Esophagus squamous epithelium (tissue), 5 donors: ENCODE data around the gene LDLRAD4. TPM values are rescaled to one million over a fixed set of nuclear protein-coding genes. Genes with fewer than 3 reads are reported as not detected.
"Not testable (repeated sequence)": the region's sequence is repeated elsewhere in the genome, so short reads cannot be mapped to it uniquely, and the experiment has no call there.

ENCODE experiments used
- DNase-seq: peaks from one replicate; lab custom pipeline; 2025; lab: John Stamatoyannopoulos, UW
- H3K27ac ChIP-seq, 4 donors: fragments of 200-600 bp; sonication (generic); one replicate each; pipeline ENCODE4 v1.5.1; 2016 to 2019; ENCODE audit warnings: mild to moderate bottlenecking in 1 of 4
- H3K27me3 ChIP-seq, 4 donors: fragments of 200-600 bp; sonication (generic); 1 replicate in 3 of 4; 2 replicates in 1 of 4; pipeline versions ENCODE4 v1.5.1 to v1.6.0; 2017 to 2021; ENCODE audit warnings: antibody characterized with exemption in 1 of 4
- H3K36me3 ChIP-seq, 3 donors: fragments of 200-600 bp; sonication (generic); one replicate each; pipeline ENCODE4 v1.5.1; 2016 to 2019
- H3K4me1 ChIP-seq, 3 donors: fragments of 200-600 bp; sonication (generic); one replicate each; pipeline ENCODE4 v1.5.1; 2017 to 2019
- H3K4me3 ChIP-seq, 4 donors: fragments of 200-600 bp; sonication (generic); 1 replicate in 3 of 4; 2 replicates in 1 of 4; pipeline ENCODE4 v1.5.1; 2016 to 2019; ENCODE audit warnings: mild to moderate bottlenecking in 2 of 4, moderate library complexity in 1 of 4
- H3K9me3 ChIP-seq, 3 donors: fragments of 200-600 bp; sonication (generic); one replicate each; pipeline ENCODE4 v1.5.1; 2016 to 2019
- CTCF ChIP-seq, 6 experiments: fragments of 450-650 bp in 4 of 6; fragments of 200-600 bp in 2 of 6; sonication (generic) in 2 of 6; IDR thresholded peaks; one replicate each; pipeline ENCODE4 v1.5.1; 2016 to 2019; ENCODE audit warnings: antibody characterized with exemption in 6 of 6, mild to moderate bottlenecking in 4 of 6, moderate library complexity in 4 of 6
- POLR2A ChIP-seq, 4 donors: fragments of 450-650 bp; IDR thresholded peaks; one replicate each; pipeline ENCODE4 v1.6.1; 2017; ENCODE audit warnings: antibody characterized with exemption in 4 of 4, mild to moderate bottlenecking in 4 of 4, moderate library complexity in 3 of 4
- whole genome bisulfite sequencing, 2 donors: methylation state at CpG; one replicate each; pipeline ENCODE4 v1.1.5; 2018; 5-methylcytosine and 5-hydroxymethylcytosine counted together
- intact Hi-C: fragments of 100-400 bp; cut with DNase I; formaldehyde crosslinking; loops from one replicate; pipeline ENCODE4 v1.15.0; 2022
- total RNA-seq, 4 donors: library from RNA; depleted of rRNA; stranded (reverse); fragments of >200 nt; gene quantifications; one replicate each; pipeline ENCODE4 v1.1.0, GENCODE V29; 2016
- donor health status: DM: yes; HTN: yes; CAD: no.

Gene LDLRAD4
- total RNA-seq, 4 donors from 2014 or later, result 0.91 to 17.9 (median 6.8) TPM

- H3K4me1 ChIP-seq, result no peaks in the 10 kb centered on the region
- TF ChIP-seq CTCF (IDR thresholded peaks at IDR 0.05), result no peak
- no peak for TF ChIP-seq POLR2A (IDR thresholded peaks at IDR 0.05)
- H3K36me3 ChIP-seq, result no peaks in the 10 kb centered on the region
- H3K4me3 ChIP-seq, result no peak overlapping the region
- H3K27me3 ChIP-seq, result no peaks in the 10 kb centered on the region
- H3K9me3 ChIP-seq, result no peaks in the 10 kb centered on the region
- intact Hi-C loops, result no loop called here
- 96 to 97% methylated on average over 7 of the region's 7 CpGs for WGBS, 2 donors
- no peak for DNase-seq
- no peak overlapping the region for H3K27ac ChIP-seq
Observed at GRCh38 chr18:13485604-13486003, 267.0 kb downstream of the LDLRAD4 start.

GRCh38 chr18:13486284-13486683 lies 267.7 kb downstream of the LDLRAD4 start:
- DNase-seq, result no peak
- TF ChIP-seq CTCF (IDR thresholded peaks at IDR 0.05), result no peak
- no peak for TF ChIP-seq POLR2A (IDR thresholded peaks at IDR 0.05)
- intact Hi-C loops, result no loop called here
- Histone ChIP-seq H3K36me3 (no peaks in the 10 kb centered on the region), H3K4me1 (no peaks in the 10 kb centered on the region), H3K27ac (no peak overlapping the region), H3K27me3 (no peaks in the 10 kb centered on the region), H3K4me3 (no peak overlapping the region), H3K9me3 (no peaks in the 10 kb centered on the region)
- 80 to 90% methylated on average over 5 of the region's 5 CpGs for WGBS, 2 donors

GRCh38 chr18:13486686-13487085 lies 268.1 kb downstream of the LDLRAD4 start:
- Histone ChIP-seq H3K27me3 (no peaks in the 10 kb centered on the region), H3K9me3 (no peaks in the 10 kb centered on the region), H3K36me3 (no peaks in the 10 kb centered on the region), H3K4me1 (no peaks in the 10 kb centered on the region), H3K4me3 (no peak overlapping the region), H3K27ac (no peak overlapping the region)
- WGBS, 2 donors, result 65 to 72% methylated on average over 9 of the region's 9 CpGs
- TF ChIP-seq CTCF (IDR thresholded peaks at IDR 0.05), result no peak
- TF ChIP-seq POLR2A (IDR thresholded peaks at IDR 0.05), result no peak
- DNase-seq, result no peak
- intact Hi-C loops, result no loop called here

GRCh38 chr18:13487237-13487636 lies 268.7 kb downstream of the LDLRAD4 start:
- WGBS, 2 donors, result 67 to 85% methylated on average over 5 to 7 of the region's 7 CpGs
- no peaks in the 10 kb centered on the region for H3K9me3 ChIP-seq
- DNase-seq, result no peak
- H3K36me3 ChIP-seq, result no peaks in the 10 kb centered on the region
- TF ChIP-seq POLR2A (IDR thresholded peaks at IDR 0.05), result no peak
- TF ChIP-seq CTCF (IDR thresholded peaks at IDR 0.05), result no peak
- H3K27me3 ChIP-seq, result no peaks in the 10 kb centered on the region
- no peak overlapping the region for H3K27ac ChIP-seq
- no peaks in the 10 kb centered on the region for H3K4me1 ChIP-seq
- intact Hi-C loops, result no loop called here
- no peak overlapping the region for H3K4me3 ChIP-seq

- intact Hi-C loops, result no loop called here
- Histone ChIP-seq H3K9me3 (no peaks in the 10 kb centered on the region), H3K4me1 (no peaks in the 10 kb centered on the region), H3K36me3 (no peaks in the 10 kb centered on the region), H3K27me3 (no peaks in the 10 kb centered on the region), H3K4me3 (no peak overlapping the region), H3K27ac (no peak overlapping the region)
- no peak for DNase-seq
- 77 to 93% methylated on average over 5 to 10 of the region's 14 CpGs for WGBS, 2 donors
- TF ChIP-seq CTCF (IDR thresholded peaks at IDR 0.05), result no peak
- TF ChIP-seq POLR2A (IDR thresholded peaks at IDR 0.05), result no peak
Observed at GRCh38 chr18:13488281-13488929, 269.8 kb downstream of the LDLRAD4 start.

- H3K4me1 ChIP-seq, intact Hi-C loops, H3K9me3 ChIP-seq, DNase-seq, H3K4me3 ChIP-seq, H3K27ac ChIP-seq, H3K36me3 ChIP-seq, H3K27me3 ChIP-seq: not testable (repeated sequence)
- 79 to 89% methylated on average over 5 of the region's 6 CpGs for WGBS, 2 donors
Observed at GRCh38 chr18:13489303-13489702, 270.7 kb downstream of the LDLRAD4 start.
